ENCODE results near the gene OLR1. TPM values are rescaled to one million over a fixed set of nuclear protein-coding genes. Genes with fewer than 3 reads are reported as not detected.

The OLR1 gene
- total RNA-seq, 1 experiment from 2014 or later: 0.74 TPM

- ChIA-PET CTCF (no interaction called here), POLR2A (interaction anchor here (0.7 kb wide), 1 partner anchor 210 kb away, joined by 9 read pairs; no protein-coding TSS in a partner anchor)
- no peaks in the 10 kb centered on the region for H3K27me3 ChIP-seq (ENCODE audit: control insufficient read depth, insufficient read depth, low read length)
- no peak overlapping the region; the same call in 1 of the 2 replicates for H3K27ac ChIP-seq (ENCODE audit: low read length)
- H3K36me3 ChIP-seq (ENCODE audit: control insufficient read depth, insufficient read depth, low read length): no peaks in the 10 kb centered on the region
- no TSS peak for BruUV-seq (replicated peaks)
- TF ChIP-seq SIN3A (IDR thresholded peaks at IDR 0.05; ENCODE audit: borderline replicate concordance, insufficient read depth, low read depth, low read length): no peak
- TF ChIP-seq TCF7L2 (IDR thresholded peaks at IDR 0.05; ENCODE audit: low read depth, low read length): no peak
- TF ChIP-seq, protein P1, sequence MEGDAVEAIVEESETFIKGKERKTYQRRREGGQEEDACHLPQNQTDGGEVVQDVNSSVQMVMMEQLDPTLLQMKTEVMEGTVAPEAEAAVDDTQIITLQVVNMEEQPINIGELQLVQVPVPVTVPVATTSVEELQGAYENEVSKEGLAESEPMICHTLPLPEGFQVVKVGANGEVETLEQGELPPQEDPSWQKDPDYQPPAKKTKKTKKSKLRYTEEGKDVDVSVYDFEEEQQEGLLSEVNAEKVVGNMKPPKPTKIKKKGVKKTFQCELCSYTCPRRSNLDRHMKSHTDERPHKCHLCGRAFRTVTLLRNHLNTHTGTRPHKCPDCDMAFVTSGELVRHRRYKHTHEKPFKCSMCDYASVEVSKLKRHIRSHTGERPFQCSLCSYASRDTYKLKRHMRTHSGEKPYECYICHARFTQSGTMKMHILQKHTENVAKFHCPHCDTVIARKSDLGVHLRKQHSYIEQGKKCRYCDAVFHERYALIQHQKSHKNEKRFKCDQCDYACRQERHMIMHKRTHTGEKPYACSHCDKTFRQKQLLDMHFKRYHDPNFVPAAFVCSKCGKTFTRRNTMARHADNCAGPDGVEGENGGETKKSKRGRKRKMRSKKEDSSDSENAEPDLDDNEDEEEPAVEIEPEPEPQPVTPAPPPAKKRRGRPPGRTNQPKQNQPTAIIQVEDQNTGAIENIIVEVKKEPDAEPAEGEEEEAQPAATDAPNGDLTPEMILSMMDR (IDR thresholded peaks at IDR 0.05): no peak
- TF ChIP-seq POLR2AphosphoS5 (IDR thresholded peaks at IDR 0.05; ENCODE audit: low read depth, low read length): no peak
- TF ChIP-seq REST (IDR thresholded peaks at IDR 0.05; ENCODE audit: insufficient read depth in 1 of 2, low read depth in 2 of 2, low read length in 1 of 2): no peak
- ATAC-seq: no peak
- no peaks in the 10 kb centered on the region for H3K9me3 ChIP-seq (ENCODE audit: control insufficient read depth, insufficient read depth, low read depth, low read length)
- no peak overlapping the region for H3K4me3 ChIP-seq (ENCODE audit: low read depth in 2 of 2, low read length in 2 of 2)
- in situ Hi-C loops (cut with HindIII; ENCODE audit: low pct_unique_long_range_greater_than_20kb, low sequenced_read_pairs): no loop called here
- H3K4me1 ChIP-seq (ENCODE audit: control insufficient read depth, insufficient read depth, low read length): peaks cover 3% of the 10 kb centered on the region
- no peak for DNase-seq (ENCODE audit: low read depth, low spot score)
- intact Hi-C loops (cut with micrococcal nuclease; ENCODE audit: unreplicated experiment): no loop called here
Observed at GRCh38 chr12:10182354-10183049, 10.6 kb upstream of the OLR1 start.

GRCh38 chr12:10179776-10180181, 7.8 kb upstream of the OLR1 start:
- ATAC-seq (no peak), DNase-seq (ENCODE audit: low read depth, low spot score) (no peak)
- Histone ChIP-seq H3K27me3 (ENCODE audit: control insufficient read depth, insufficient read depth, low read length) (no peaks in the 10 kb centered on the region), H3K36me3 (ENCODE audit: control insufficient read depth, insufficient read depth, low read length) (no peaks in the 10 kb centered on the region), H3K4me1 (ENCODE audit: control insufficient read depth, insufficient read depth, low read length) (peaks cover 3% of the 10 kb centered on the region), H3K4me3 (ENCODE audit: low read depth in 2 of 2, low read length in 2 of 2) (no peak overlapping the region), H3K27ac (ENCODE audit: low read length) (no peak overlapping the region; the same call in 1 of the 2 replicates), H3K9me3 (ENCODE audit: control insufficient read depth, insufficient read depth, low read depth, low read length) (no peaks in the 10 kb centered on the region)
- ChIA-PET CTCF (no interaction called here), POLR2A (no interaction called here)
- in situ Hi-C loops (cut with HindIII; ENCODE audit: low pct_unique_long_range_greater_than_20kb, low sequenced_read_pairs): no loop called here
- intact Hi-C loops (cut with micrococcal nuclease; ENCODE audit: unreplicated experiment): no loop called here
- TF ChIP-seq, protein P1 (IDR thresholded peaks at IDR 0.05): no peak
- TF ChIP-seq REST (IDR thresholded peaks at IDR 0.05; ENCODE audit: insufficient read depth in 1 of 2, low read depth in 2 of 2, low read length in 1 of 2) (no peak), SIN3A (IDR thresholded peaks at IDR 0.05; ENCODE audit: borderline replicate concordance, insufficient read depth, low read depth, low read length) (no peak), TCF7L2 (IDR thresholded peaks at IDR 0.05; ENCODE audit: low read depth, low read length) (no peak), POLR2AphosphoS5 (IDR thresholded peaks at IDR 0.05; ENCODE audit: low read depth, low read length) (no peak)
- BruUV-seq (replicated peaks): no TSS peak

Measured in Panc1 (cell line).